ENCODE measurements around the gene OR52E2.
"Not testable (repeated sequence)": the region's sequence is repeated elsewhere in the genome, so short reads cannot be mapped to it uniquely, and the experiment has no call there.

The OR52E2 gene

DNA sequence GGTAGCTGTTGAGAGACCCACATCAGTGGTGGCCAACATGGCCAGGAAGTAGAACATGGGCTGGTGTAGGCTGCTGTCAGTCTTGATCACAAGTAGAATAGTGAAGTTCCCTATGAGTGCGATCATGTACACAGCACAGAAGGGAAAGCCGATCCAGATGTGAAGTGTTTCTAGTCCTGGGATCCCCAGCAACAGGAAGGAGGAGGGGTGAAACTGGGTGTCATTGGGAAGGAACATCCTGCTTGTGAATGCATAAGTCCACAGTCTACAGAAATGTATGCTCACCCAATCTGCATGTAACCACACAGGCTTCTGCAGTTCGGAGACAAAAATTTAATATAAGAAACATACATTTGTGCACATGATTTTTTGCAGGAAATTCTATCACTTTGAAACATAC lies at the start of gene OR52E2:
Gene OR52E2 (minus strand): TSS at position 237 of the 400 bp plus-strand sequence. CDS start 0 bp downstream, at position 237.
- no peak for DNase-seq

DNA sequence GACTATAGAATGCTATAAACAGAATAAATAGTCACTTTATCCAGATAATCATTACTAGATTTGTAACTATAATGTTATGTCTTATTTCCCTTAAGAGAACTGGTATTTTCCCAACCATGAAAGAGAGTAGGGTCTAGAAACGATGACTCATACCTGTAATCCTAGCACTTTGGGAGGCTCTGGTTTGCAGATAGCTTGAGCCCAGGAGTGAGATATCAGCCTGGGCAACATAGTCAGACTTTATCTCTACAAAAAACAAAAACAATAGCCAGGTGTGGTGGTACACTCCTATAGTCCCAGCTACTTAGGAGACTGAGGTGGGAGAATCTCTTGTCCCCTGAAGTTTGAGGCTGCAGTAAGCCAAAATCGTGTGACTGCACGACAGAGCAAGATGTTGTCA lies 47.9 kb upstream of the OR52E2 start:
- DNase-seq = no peak

DNA sequence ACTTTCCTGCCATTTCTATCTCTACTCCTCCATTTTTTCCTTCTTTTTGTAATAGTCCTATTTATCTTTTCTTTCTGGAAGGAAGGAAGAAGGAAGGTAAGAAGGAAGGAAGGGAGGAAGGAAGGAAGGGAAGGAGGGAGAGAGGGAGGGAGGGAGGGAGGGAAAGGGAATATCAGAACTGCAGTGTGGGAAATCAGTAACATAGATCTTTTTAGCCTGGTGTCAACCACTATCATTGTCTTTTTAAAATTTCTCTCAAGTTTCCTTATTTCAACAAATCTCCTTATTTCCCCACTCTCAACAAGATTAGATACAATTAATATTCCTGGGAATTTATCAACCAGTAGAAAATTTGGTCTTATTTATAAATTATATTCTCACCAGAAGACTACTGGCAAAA lies 43.6 kb upstream of the OR52E2 start:
- DNase-seq = no peak

DNA sequence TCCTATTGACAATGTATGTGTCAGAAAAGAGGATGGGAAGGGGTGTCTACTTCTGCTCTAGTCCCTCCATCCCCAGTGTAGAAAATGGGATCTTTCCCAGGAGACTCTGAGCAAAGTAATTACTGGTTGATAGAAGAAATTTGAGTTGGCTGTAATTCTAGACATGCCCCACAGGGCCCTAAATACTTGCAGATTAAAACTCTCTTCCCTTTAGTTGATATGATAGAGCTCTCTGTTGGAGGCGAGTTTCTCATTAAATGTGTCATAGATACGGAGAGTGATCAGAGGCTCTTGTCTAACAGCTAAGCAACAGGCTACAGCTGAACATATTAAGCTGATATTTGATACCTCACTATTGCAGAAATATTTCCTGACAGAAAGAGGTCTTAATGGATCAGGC lies 42.8 kb upstream of the OR52E2 start:
- DNase-seq = no peak

DNA sequence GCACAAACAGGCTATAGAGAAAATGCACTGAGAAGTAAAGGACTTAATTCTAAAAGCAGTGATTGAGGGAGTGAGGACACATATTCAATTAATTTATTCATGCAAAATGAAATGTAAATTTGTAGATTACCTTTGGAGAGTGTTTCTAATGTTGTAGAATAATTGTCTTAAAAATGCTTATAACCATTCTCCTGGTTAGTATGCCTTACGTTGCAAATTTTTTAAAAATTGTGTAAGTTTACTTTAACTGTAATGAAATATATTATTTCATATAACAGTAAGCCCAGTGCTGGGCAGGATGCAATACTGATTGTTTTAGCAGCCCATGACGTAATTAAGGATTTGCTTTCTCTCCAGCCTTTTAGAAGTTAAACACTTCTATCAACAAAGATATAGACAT lies 36.6 kb upstream of the OR52E2 start:
- no peak for DNase-seq

DNA sequence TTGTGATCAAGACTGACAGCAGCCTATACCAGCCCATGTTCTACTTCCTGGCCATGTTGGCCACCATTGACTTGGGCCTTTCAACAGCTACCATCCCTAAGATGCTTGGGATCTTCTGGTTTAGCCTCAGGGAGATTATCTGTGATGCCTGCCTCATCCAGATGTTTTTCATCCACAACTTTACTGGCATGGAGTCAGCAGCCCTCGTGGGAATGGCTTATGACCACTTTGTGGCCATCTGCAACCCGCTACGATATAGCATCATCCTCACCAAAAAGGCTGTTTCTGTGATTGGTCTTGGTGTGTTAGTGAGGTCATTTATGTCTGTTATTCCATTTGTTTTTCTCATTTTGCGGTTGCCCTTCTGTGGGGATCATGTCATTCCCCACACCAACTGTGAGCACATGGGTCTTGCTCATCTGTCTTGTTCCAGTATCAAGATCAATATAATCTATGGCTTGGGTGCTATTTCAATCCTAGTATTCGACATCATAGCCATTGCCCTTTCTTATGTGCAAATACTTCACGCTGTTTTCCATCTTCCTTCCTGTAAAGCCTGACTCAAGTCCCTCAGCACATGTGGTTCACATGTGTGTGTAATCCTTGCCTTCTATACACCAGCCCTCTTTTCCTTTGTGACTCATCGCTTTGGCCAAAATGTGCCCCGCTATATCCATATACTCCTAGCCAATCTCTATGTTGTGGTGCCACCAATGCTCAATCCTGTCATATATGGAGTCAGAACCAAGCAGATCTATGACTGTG lies 33.6 kb upstream of the OR52E2 start:
- DNase-seq = no peak

DNA sequence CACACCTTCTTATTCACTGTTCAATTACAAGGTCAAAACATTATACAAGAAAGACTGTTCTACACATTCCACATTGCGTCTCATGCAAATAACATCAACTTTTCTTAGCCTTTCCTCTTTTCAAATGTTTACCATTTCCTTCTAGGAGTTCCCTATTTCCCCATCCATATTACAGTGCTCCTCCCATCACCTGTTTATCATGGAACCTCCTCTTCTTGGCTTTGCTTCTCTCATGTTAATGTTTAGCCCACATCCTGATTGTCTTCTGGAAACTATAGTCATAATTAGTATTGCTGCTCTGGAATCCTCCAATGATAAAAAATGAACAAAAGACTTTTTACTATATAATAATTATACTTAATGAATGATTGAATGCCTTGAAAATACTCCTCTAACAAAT lies 31.2 kb upstream of the OR52E2 start:
- DNase-seq = no peak

DNA sequence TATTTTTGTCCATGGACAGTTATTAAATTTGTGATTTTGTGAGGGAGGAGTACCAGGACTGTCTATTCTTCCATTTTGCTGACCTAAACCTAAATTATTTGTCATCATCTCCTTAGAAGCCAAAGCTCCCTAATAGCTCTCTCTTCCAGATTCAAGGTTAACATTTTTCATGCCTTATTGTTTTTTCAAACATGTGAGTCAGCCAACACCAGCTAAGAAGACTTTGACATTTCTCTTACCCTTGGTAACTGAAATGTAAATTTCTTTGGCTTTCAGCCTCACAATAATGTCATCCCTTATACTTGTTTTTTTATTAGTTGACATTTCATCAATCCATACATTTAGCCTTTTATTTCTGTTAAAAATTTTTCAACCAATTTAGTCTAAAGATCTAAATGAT lies 29.1 kb upstream of the OR52E2 start:
- no peak for DNase-seq

DNA sequence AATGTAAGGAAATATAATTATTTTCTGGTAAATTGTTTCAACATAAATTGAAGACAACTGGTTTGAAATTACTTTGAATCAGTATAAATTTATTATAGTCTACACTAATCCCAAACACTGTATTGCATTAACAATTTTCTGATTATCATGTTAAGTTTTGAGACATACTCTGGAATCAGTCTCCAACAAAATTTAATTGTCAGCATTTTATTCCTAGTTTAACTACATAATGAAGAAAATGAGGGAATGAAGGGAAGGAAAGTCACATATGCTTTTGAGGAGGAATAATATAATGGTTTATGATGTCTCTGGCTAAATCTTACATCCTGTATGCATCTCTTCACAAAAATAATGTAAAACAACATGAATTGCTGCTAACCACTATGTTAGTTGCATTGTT lies 24.2 kb upstream of the OR52E2 start:
- no peak for DNase-seq

DNA sequence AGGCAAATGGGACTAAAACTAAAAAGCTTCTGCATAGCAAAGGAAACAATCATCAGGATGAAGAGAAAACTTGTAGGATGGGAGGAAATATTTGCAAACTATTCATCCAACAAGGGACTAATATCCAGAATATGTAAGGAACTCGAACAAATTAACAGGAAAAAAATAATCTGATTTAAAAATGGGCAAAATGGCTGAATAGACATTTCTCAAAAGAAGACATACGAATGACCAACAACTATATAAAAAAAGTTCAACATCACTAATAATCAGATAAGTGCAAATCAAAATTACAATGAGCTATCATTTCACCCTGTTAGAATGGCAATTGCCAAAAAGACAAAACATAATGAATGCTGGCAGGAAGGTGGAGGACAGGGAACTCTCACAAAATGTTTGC lies 22.0 kb upstream of the OR52E2 start:
- DNase-seq = no peak

DNA sequence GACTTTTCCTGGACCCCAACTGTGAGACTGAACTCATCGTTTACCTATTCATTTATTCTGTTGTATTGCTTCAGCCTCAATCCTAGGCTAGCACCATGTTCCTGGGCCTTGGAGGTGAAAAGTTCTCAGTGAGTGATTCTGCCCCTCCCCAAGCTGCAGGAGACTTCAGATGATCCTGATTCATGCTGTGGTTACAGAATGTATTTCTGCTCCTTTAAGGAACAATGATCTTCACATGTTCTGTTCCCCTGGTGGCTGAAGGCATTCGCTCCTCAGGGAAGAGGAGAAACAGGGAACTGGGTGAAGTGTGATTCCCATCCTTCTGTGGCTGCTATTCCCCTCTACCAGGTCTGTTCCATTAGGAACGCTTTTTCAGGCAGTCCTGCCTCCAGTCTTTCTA lies 12.4 kb upstream of the OR52E2 start:
- DNase-seq = no peak

DNA sequence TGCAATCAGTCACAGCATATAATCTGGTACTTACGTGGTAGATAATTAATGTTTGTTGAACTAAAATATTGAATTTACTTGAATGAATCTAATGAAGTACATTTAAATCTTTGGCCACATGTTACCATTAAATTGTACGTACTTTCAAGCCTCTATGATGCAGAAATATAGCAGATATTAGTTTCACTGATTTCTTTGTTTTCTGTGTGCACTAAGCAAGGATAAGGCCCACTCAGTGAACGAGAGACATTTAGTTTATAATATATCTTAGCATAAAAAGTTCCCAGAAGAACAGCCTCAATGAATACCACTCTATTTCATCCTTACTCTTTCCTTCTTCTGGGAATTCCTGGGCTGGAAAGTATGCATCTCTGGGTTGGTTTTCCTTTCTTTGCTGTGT lies 9.8 kb upstream of the OR52E2 start, which contains the start of gene OR52E1:
Gene OR52E1 (plus strand): TSS at position 301 of the 400 bp plus-strand sequence.
- DNase-seq = no peak

DNA sequence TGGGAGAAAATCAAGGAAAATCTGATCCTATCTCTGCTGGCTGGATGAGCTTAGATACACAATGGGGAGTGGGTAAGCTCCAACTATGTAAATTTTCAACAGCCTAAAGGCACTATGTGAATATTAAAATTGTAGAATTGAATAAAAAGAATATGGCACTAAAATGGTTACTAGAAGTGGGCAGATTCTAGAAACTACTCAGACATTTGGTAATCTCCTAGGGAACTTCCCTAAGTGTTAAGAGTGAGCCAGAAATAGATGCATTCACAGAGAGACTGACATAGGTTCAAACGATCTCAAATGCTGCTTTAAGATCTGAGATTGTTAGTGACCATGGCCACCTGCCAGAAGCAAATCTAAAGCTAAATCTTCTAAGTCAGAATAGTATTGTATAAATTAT lies 5.6 kb upstream of the OR52E2 start:
- no peak for DNase-seq

DNA sequence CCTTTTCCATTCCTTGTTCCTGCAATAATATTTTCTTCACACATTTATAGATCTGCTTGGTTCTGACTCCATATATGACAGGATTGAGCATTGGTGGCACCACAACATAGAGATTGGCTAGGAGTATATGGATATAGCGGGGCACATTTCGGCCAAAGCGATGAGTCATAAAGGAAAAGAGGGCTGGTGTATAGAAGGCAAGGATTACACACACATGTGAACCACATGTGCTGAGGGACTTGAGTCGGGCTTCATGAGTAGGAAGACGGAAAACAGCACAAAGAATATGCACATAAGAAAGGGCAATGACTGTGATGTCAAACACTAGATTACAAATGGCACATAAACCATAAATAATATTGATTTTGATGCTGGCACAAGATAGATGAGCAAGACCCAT lies 748 bp downstream of the OR52E2 start:
- DNase-seq = not testable (repeated sequence)

DNA sequence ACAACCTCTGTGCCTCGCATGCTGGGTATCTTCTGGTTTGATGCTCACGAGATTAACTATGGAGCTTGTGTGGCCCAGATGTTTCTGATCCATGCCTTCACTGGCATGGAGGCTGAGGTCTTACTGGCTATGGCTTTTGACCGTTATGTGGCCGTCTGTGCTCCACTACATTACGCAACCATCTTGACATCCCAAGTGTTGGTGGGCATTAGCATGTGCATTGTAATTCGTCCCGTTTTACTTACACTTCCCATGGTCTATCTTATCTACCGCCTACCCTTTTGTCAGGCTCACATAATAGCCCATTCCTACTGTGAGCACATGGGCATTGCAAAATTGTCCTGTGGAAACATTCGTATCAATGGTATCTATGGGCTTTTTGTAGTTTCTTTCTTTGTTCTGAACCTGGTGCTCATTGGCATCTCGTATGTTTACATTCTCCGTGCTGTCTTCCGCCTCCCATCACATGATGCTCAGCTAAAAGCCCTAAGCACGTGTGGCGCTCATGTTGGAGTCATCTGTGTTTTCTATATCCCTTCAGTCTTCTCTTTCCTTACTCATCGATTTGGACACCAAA lies 12.6 kb downstream of the OR52E2 start:
- DNase-seq = no peak

DNA sequence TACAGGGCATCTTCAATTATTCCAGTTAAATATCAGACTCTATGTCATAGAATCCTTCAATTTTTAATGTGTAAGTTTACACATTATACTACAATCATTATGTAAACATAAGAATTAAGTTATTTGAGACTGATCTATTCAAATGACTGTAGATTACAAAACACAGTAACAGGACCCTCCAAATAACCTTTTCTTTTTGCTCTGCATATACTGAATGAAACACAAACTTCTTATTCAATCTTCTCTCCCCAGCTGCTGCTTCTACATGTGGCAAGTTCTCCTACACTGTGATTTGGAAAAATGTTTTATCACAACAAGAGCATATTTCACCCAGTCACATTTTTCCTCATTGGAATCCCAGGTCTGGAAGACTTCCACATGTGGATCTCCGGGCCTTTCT lies 13.2 kb downstream of the OR52E2 start, which contains the start of gene OR52J3:
Gene OR52J3 (plus strand): TSS at position 301 of the 400 bp plus-strand sequence. CDS start 0 bp downstream, at position 301.
- no peak for DNase-seq

DNA sequence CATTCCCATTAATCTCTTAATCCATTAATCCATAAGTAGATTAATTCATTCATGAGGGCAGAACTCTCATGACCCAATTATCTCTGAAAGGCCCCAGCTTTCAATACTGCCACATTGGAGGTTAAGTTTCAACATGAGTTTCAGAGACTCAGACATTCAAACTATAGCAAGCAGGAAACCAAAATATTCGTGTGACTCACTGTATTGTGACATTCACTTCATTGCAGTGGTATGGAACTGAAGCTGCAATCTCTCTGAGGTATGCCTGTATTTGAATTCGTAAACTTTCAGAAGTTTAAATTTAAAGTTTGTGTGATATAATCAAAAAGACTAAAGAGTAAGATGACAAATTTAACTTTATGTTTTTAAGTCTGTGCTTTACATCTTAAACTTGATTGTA lies 16.0 kb downstream of the OR52E2 start:
- DNase-seq = no peak

DNA sequence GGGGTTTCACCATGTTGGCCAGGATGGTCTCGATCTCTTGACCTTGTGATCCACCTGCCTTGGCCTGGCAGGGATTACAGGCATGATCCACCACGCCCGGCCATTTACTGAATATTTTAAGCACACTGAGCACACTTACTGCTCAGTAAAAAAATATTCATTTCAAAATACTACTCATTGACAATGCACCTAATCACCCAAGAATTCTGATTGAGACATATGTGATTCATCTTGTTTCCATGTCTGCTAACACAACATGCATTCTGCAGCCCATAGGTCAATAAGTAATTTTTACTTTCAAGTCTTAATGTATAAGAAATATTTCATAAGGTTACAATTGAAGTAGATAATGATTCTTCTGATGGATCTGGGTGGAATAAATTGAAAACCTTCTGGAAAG lies 17.3 kb downstream of the OR52E2 start:
- no peak for DNase-seq

DNA sequence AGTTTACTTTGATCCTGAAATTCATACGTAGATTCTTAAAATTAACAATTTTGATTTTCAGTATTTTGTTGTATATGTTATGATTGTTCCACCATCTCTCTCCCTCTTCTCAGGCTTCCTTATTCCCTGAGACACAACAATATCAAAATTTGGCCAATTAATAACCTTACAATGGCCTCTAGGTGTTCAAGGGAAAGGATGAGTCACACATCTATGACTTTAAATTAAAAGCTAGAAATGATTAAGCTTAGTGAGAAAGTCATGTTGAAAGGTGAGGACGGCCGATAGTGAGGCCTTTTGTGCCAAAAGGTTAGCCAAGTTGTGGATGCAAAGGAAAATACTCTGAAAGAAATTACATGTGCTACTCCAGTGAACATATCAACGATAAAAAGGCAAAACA lies 18.6 kb downstream of the OR52E2 start:
- no peak for DNase-seq

DNA sequence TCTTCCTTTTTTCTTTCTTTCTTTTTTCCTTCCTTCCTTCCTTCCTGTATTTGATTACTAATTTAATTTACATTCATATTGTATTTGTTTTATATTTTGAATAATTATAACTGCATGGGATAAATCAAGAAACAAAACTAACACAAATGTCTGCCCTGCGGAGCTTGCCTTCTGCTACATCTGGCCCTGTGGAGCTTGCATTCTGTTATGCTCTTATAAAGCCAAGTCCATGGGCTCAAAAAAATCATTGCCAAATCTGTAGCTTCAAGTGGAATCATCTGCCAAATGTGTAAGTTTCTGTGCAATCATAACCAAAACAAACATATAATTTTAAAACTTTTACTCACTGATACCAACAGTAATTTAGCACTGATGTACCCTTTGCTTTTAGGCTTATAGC lies 21.1 kb downstream of the OR52E2 start:
- DNase-seq = no peak

DNA sequence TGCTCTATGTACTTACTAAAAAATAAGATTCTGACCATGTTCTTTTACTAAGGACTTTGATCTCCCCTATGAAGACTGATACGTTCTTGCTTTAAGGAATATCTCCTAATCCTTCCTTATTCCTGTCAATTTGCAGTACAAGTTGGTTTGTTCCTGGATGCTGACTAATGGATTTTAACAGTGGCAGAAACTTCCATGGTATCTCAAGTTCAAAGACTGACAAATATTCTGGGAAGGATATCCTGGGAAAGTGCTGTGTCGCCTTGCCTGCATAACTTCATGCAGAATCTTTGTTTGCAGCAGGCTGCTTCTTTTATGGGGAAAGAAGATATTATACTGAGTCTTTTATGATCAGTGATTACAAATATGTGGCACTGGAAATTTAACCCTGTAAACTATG lies 21.5 kb downstream of the OR52E2 start:
- no peak for DNase-seq

DNA sequence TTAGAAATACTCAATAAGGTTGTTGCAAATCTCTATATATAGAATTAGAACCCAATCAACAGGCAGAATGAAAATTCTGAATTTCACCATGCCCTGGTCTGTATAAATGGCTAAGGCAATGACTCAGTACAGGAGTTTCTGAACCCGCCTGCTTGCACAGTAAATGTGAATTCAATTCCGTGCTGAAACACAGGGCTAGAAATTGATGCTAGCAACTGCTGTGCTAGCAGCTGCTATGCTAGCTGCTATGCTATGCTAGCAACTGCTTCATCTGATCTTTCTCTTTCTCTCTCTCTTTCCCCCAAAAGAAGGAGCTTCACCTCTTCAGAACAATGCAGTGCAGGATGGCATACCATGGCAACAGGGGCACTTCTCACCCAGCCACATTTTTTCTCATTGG lies 22.8 kb downstream of the OR52E2 start:
- DNase-seq = no peak

DNA sequence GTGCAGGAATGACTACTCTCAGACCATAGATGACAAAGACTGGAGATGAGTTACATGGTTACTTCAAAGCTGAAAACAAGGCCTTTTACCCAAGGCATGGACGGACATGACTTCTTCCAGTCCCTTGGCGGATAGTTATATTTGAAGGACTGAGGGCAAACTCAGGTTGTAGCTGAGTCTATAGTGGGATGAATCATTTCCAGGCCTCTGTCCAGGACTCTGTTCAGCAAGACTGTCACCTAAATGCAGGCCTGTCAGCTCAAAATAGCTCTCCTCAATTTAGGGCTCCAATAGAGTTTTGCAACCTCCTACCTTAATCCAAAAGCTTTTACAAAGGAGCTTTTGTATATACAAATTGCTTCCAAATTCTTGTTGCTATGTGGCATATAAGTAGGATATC lies 37.4 kb downstream of the OR52E2 start:
- no peak for DNase-seq

DNA sequence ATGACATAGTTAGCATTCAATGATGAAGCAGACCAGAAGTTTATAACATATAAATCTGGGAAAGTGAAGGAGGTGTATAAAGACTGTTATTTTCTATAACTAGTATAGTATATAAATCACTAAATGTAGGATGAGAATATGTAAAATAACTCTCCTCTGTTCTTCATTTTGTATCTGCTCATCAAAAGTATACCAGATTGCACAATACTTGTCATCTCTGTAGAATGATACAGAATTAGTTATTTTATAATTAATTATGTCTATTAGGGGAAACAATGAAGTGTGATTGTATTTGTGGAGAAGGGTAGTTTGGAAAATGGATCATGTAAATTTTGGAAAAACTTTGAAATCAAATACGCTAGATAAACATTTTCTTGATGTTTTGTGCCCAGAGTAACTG lies 46.4 kb downstream of the OR52E2 start:
- DNase-seq = no peak

DNA sequence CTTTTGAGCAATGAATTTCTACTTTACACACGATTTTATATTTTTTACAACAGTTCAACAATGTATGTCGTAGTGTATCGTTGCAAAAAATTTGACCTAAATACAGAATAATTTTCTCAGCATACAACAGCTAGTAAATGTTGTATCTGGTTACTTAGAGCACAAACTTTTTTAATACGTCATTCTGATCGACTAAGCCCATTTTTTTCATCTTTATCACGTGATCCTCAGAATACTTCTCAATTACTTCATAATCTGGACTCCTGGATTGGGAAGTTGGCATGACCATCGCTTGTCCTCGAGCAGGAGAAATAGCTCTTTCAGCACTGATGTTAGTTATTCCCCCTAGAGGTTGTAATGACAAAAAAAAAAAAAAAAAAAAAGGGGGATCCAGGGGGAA lies 48.2 kb downstream of the OR52E2 start:
- DNase-seq = no peak

All from NCI-H1048 (cell line).